B cell (primary cell): ENCODE data around the gene EIPR1. TPM values are rescaled to one million over a fixed set of nuclear protein-coding genes. Genes with fewer than 3 reads are reported as not detected.

Experiments
- ATAC-seq: fragments of 200-7000 bp; cut with Tn5 transposase; one replicate; pipeline ENCODE4 v1.10.0; 2021; ENCODE audit warnings: low read depth, mild to moderate bottlenecking, moderate number of reproducible peaks, moderate library complexity
- CTCF ChIA-PET: fragments of 350-600 bp; sonication (Branson Sonifier 250); formaldehyde crosslinking; loops from one replicate; lab custom pipeline; 2021; ENCODE audit warnings: antibody characterized with exemption, inconsistent platforms; lab: Charles Lee
- POLR2A ChIA-PET: fragments of 350-600 bp; sonication (Branson Sonifier 250); formaldehyde crosslinking; loops from one replicate; lab custom pipeline; 2021; ENCODE audit warnings: antibody characterized with exemption; lab: Charles Lee
- DNase-seq: peaks from one replicate; pipeline ENCODE4 v3.0.0; 2013
- H2AFZ ChIP-seq: 2 replicates; pipeline ENCODE4 v1.6.1; 2012; ENCODE audit warnings: mild to moderate bottlenecking, low read depth, low read length; ENCODE audit not compliant: insufficient read depth, poor library complexity, severe bottlenecking
- H3K27ac ChIP-seq, 2 donors: 1 replicate in 1 of 2; 2 replicates in 1 of 2; pipeline ENCODE4 v1.5.1; 2012 to 2013; ENCODE audit warnings: low read length in 2 of 2, mild to moderate bottlenecking in 2 of 2, moderate library complexity in 1 of 2
- H3K27me3 ChIP-seq, 4 experiments: fragments of 200-600 bp in 1 of 4; sonication (generic) in 1 of 4; replicated peaks in 1 of 4; 1 replicate in 2 of 4; 2 replicates in 2 of 4; pipeline versions ENCODE4 v1.6.1 to v1.7.0; 2013 to 2016; ENCODE audit warnings: low read length in 3 of 4, mild to moderate bottlenecking in 2 of 4, mixed read lengths in 1 of 4, moderate library complexity in 1 of 4; ENCODE audit not compliant: insufficient read depth in 4 of 4, control insufficient read depth in 3 of 4; ENCODE audit errors: control extremely low read depth in 1 of 4
- H3K36me3 ChIP-seq, 2 experiments: replicated peaks in 1 of 2; 1 replicate in 1 of 2; 2 replicates in 1 of 2; pipeline versions ENCODE4 v1.6.1 to v1.7.1; 2013; ENCODE audit warnings: low read length in 1 of 2; ENCODE audit not compliant: insufficient read depth in 2 of 2, control insufficient read depth in 1 of 2; ENCODE audit errors: control extremely low read depth in 1 of 2, extremely low read depth in 1 of 2
- H3K4me1 ChIP-seq, 2 donors: fragments of 200-600 bp in 1 of 2; sonication (generic) in 1 of 2; 1 replicate in 1 of 2; 2 replicates in 1 of 2; pipeline versions ENCODE4 v1.5.1 to v1.6.1; 2013 to 2017; ENCODE audit warnings: low read length in 2 of 2; ENCODE audit not compliant: control insufficient read depth in 2 of 2, insufficient read depth in 2 of 2
- H3K4me2 ChIP-seq: replicated peaks from 2 replicates; pipeline ENCODE3; 2012; ENCODE audit warnings: mild to moderate bottlenecking, low read depth, low read length; ENCODE audit not compliant: poor library complexity, severe bottlenecking
- H3K4me3 ChIP-seq, 5 experiments: fragments of 200-600 bp in 1 of 5; sonication (generic) in 1 of 5; 1 replicate in 3 of 5; 2 replicates in 2 of 5; pipeline versions ENCODE4 v1.5.1 to v1.7.0; 2011 to 2016; ENCODE audit warnings: low read length in 4 of 5, mild to moderate bottlenecking in 4 of 5, low read depth in 2 of 5, control low read depth in 1 of 5, moderate library complexity in 1 of 5; ENCODE audit not compliant: insufficient read depth in 1 of 5; ENCODE audit errors: control extremely low read depth in 1 of 5, extremely low read depth in 1 of 5
- H3K79me2 ChIP-seq: fragments of 200-600 bp; sonication (generic); one replicate; pipeline ENCODE4 v1.6.0; 2016; ENCODE audit warnings: low read length; ENCODE audit not compliant: control insufficient read depth, insufficient read depth
- H3K9ac ChIP-seq: fragments of 200-600 bp; sonication (generic); 2 replicates; pipeline ENCODE4 v1.6.1; 2017; ENCODE audit warnings: mild to moderate bottlenecking, low read length, moderate library complexity
- H3K9me3 ChIP-seq, 3 donors: one replicate each; pipeline versions ENCODE4 v1.6.1 to v1.7.1; 2013; ENCODE audit warnings: low read length in 2 of 3; ENCODE audit not compliant: control insufficient read depth in 2 of 3, insufficient read depth in 1 of 3; ENCODE audit errors: control extremely low read depth in 1 of 3
- H4K20me1 ChIP-seq: 2 replicates; pipeline ENCODE4 v1.6.0; 2012; ENCODE audit warnings: mild to moderate bottlenecking, low read length; ENCODE audit not compliant: insufficient read depth, control insufficient read depth, poor library complexity, severe bottlenecking
- H3K27ac Mint-ChIP-seq: one replicate; pipeline ENCODE4 v1.8.0; 2021; ENCODE audit warnings: mixed read lengths
- H3K27me3 Mint-ChIP-seq: one replicate; pipeline ENCODE4 v1.8.0; 2021; ENCODE audit warnings: mixed read lengths
- H3K4me1 Mint-ChIP-seq: one replicate; pipeline ENCODE4 v1.8.0; 2021; ENCODE audit warnings: mixed read lengths
- H3K4me3 Mint-ChIP-seq: one replicate; pipeline ENCODE4 v1.8.0; 2021; ENCODE audit warnings: mixed read lengths
- H3K9me3 Mint-ChIP-seq: one replicate; pipeline ENCODE4 v1.8.0; 2022; ENCODE audit warnings: mixed read lengths; ENCODE audit not compliant: insufficient read depth
- CTCF ChIP-seq: fragments of 200-600 bp; IDR thresholded peaks from one replicate; pipeline ENCODE4 v1.8.0; 2022; ENCODE audit warnings: antibody characterized with exemption, mild to moderate bottlenecking
- EZH2 ChIP-seq: IDR thresholded peaks from 2 replicates; pipeline ENCODE4 v1.6.1; 2012; ENCODE audit warnings: borderline replicate concordance, low read depth, mild to moderate bottlenecking, moderate library complexity, low read length; ENCODE audit not compliant: insufficient read depth, poor library complexity, severe bottlenecking
- WGBS: methylation state at CpG from one replicate; pipeline ENCODE4 v1.1.5; 2013; ENCODE audit warnings: missing lambda C conversion rate; ENCODE audit not compliant: insufficient coverage; 5-methylcytosine and 5-hydroxymethylcytosine counted together
- intact Hi-C: fragments of 100-400 bp; cut with micrococcal nuclease; formaldehyde crosslinking; loops from one replicate; pipeline ENCODE4 v1.10.0; 2022
- polyA plus RNA-seq: library from polyadenylated mRNA; depleted of rRNA; stranded (reverse); fragments of >200 nt; gene quantifications from 2 replicates; pipeline ENCODE4 v1.2.3, GENCODE V29; 2012
- total RNA-seq, 2 donors: library from RNA; stranded (reverse); fragments of 120-200 nt in 1 of 2; gene quantifications; 1 replicate in 1 of 2; 2 replicates in 1 of 2; pipeline versions ENCODE4 v1.2.3 to v1.2.4, GENCODE V29; 2013 to 2022

Gene EIPR1
- total and polyA plus RNA-seq, 2 donors (not counting 1 experiment from before 2014, with no cell fraction given), result 31.8 to 37.0 TPM

GRCh38 chr2:3203497-3204019 is 174.1 kb downstream of the EIPR1 start:
- DNase-seq (no peak), ATAC-seq (no peak)
- Histone ChIP-seq H2AFZ (no peak overlapping the region), H3K9ac (no peak overlapping the region), H3K27me3 (no peaks in the 10 kb centered on the region), H3K4me2 (no peak overlapping the region), H3K4me3 (no peak overlapping the region), H3K36me3 (peaks cover 4 to 13% of the 10 kb centered on the region in 2 experiments), H4K20me1 (no peaks in the 10 kb centered on the region), H3K4me1 (no peaks in the 10 kb centered on the region), H3K79me2 (peaks cover 6% of the 10 kb centered on the region), H3K9me3 (peaks cover 0 to 22% (median 0%) of the 10 kb centered on the region in 3 donors), H3K27ac (no peak overlapping the region)
- WGBS, result over 99% methylated on average over 16 of the region's 16 CpGs
- Mint-ChIP-seq H3K4me1 (no peaks in the 10 kb centered on the region), H3K9me3 (no peaks in the 10 kb centered on the region), H3K27ac (no peak overlapping the region), H3K4me3 (no peak overlapping the region), H3K27me3 (no peaks in the 10 kb centered on the region)
- TF ChIP-seq CTCF (no peak), EZH2 (no peak)
- ChIA-PET CTCF (no interaction called here), POLR2A (no interaction called here)
- intact Hi-C loops, result no loop called here

DNA sequence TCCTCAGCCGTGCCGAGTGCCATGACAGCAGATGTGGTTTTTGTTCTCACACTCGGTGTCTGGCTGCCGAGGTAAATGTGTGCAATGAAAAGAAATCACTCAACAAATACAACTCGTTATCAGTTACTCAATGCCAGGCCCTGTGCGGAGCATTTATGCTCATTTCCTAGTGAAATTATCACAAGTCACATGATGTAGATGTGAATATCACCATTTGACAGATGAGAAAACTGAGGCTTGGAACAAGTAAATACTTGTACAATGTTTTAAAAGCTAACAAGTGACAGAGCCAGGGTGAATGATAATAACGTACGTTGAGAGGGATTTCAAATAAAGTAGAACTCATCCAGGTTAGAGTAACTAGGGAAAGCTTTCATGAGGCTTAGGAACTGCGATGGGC is 174.7 kb downstream of the EIPR1 start:
- no peak for ATAC-seq
- intact Hi-C loops, result no loop called here
- no peak overlapping the region for H3K9ac ChIP-seq
- H3K27me3 ChIP-seq, result no peaks in the 10 kb centered on the region
- peaks cover 6% of the 10 kb centered on the region for H3K79me2 ChIP-seq
- H3K9me3 ChIP-seq, result peaks cover 0 to 22% (median 0%) of the 10 kb centered on the region in 3 donors
- 100% methylated on average over 2 of the region's 9 CpGs for WGBS
- no peak overlapping the region for H3K27ac ChIP-seq
- POLR2A ChIA-PET, result no interaction called here
- H3K9me3 Mint-ChIP-seq, result no peaks in the 10 kb centered on the region
- no peak for DNase-seq
- H2AFZ ChIP-seq, result no peak overlapping the region
- no peaks in the 10 kb centered on the region for H3K4me1 Mint-ChIP-seq
- H3K27me3 Mint-ChIP-seq, result no peaks in the 10 kb centered on the region
- no peak overlapping the region for H3K4me3 Mint-ChIP-seq
- H3K4me2 ChIP-seq, result no peak overlapping the region
- H3K27ac Mint-ChIP-seq, result no peak overlapping the region
- H3K4me1 ChIP-seq, result no peaks in the 10 kb centered on the region
- TF ChIP-seq EZH2 (no peak), CTCF (no peak)
- H3K4me3 ChIP-seq, result no peak overlapping the region
- H4K20me1 ChIP-seq, result no peaks in the 10 kb centered on the region
- H3K36me3 ChIP-seq, result peaks cover 3 to 6% of the 10 kb centered on the region in 2 experiments
- CTCF ChIA-PET, result no interaction called here
